Skeletal muscle cell (primary cell): Measurements from ENCODE around the gene IL1RAP.
"Not testable (repeated sequence)": the region's sequence is repeated elsewhere in the genome, so short reads cannot be mapped to it uniquely, and the experiment has no call there.

Experiments used
- DNase-seq: peaks from one replicate; pipeline ENCODE4 v3.0.0-alpha.2; 2010; ENCODE audit warnings: low read depth
- H3K4me3 ChIP-seq: 2 replicates; pipeline ENCODE4 v1.5.1; 2011; ENCODE audit warnings: low read depth, mild to moderate bottlenecking, control low read depth, low read length, moderate library complexity

Gene IL1RAP

GRCh38 chr3:190505381-190506003 lies 8.4 kb upstream of the IL1RAP start:
- no peak for DNase-seq
- H3K4me3 ChIP-seq: no peak overlapping the region

DNA sequence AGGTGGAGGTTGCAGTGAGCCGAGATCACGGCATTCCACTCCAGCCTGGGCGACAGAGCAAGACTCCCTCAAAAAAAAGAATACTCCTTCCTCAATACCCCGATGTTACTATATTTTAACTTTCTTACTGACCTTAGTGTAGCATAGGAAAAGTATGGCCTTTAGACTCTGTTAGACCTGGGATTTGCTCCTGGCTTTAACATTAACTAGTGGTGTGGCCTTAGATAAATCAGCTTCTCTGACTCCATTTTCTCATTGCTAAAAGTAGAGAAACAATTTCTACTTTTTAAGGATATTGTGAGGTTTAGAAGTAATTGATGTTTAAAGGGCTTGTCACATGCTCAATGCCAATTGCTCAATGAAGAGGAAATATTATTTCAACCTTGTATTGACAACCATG lies 7.6 kb upstream of the IL1RAP start:
- DNase-seq: no peak
- H3K4me3 ChIP-seq: no peak overlapping the region

- no peak for DNase-seq
- H3K4me3 ChIP-seq: no peak overlapping the region
These were observed 1.2 kb upstream of the IL1RAP start for GRCh38 chr3:190512666-190513065.

- no peak for DNase-seq
- peak overlapping the region; percentile 95 for H3K4me3 ChIP-seq
These were observed 698 bp downstream of the IL1RAP start for GRCh38 chr3:190514413-190515153.

DNA sequence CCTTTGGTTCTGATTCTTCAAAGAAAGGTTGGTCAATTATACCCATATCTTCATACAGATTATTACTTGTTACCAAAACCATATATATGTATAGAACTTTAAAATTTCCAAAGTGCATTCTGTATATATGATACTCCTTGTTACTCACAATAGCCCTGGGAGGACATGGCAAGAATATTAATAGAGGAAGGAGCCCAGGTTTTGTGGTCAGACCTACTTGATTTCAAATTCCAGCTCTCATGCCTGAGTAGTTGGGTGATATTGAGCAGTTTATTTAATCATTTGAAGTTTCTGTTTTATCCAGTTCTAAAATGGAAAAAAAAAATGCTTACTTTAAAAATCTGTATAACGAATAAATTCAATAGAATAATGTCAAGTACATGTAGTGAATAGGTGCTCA lies 2.5 kb downstream of the IL1RAP start:
- H3K4me3 ChIP-seq: no peak overlapping the region
- no peak for DNase-seq

DNA sequence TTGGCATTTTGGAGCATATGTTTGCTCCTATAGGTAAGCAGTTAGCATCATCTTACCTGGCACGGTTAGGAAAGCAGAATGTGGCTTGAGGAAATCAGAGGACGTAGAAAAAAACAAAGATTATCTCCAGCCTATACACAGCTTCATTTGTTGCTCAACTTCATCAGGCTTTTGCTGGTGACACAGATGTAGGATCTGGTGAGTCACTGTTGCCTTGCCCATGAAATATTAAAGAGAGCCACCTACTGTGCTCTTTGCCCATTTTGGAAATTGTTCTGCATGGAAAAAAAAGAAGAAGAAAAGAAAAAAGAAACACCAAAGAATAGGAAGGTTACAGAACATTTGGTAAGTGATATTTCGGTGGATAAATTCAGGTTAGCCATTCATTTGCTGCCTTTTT lies 3.8 kb downstream of the IL1RAP start:
- DNase-seq: no peak

DNA sequence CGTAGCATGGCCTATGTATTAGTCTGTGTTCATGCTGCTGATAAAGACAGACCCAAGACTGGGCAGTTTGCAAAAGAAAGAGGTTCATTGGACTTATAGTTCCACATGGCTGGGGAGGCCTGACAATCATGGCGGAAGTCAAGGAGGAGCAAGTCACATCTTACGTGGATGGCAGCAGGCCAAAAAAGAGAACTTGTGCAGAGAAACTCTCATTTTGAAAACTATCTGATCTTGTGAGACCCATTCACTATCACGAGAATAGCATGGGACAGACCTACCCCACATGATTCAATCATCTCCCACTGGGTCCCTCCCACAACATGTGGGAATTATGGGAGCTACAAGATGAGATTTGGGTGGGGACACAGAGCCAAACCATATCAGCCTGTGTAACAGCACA lies 4.6 kb downstream of the IL1RAP start:
- DNase-seq, H3K4me3 ChIP-seq: not testable (repeated sequence)

More for the DNA sequence above, 3.8 kb downstream of the IL1RAP start:
- H3K4me3 ChIP-seq: no peak overlapping the region

- no peak overlapping the region for H3K4me3 ChIP-seq
- DNase-seq: no peak
These were observed 6.0 kb downstream of the IL1RAP start for GRCh38 chr3:190519886-190520285.

DNA sequence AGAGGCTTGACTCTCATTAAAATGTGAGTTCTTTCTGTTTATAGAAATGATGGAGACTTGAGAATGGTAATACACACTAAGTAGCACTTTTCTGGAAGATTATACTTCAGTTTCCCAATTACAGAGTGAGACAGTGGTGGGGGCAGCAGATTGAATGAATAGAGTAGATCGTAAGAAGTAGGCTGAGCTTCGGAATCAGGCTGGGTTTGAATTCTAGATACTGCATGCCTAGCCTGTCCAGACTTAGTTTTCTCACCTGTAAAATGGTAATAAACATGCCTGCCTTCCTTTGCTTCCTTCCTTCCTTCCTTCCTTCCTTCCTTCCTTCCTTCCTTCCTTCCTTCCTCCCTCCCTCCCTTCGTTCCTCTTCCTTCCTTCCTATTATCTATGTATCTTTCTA lies 8.1 kb downstream of the IL1RAP start:
- H3K4me3 ChIP-seq: no peak overlapping the region
- DNase-seq: no peak

DNA sequence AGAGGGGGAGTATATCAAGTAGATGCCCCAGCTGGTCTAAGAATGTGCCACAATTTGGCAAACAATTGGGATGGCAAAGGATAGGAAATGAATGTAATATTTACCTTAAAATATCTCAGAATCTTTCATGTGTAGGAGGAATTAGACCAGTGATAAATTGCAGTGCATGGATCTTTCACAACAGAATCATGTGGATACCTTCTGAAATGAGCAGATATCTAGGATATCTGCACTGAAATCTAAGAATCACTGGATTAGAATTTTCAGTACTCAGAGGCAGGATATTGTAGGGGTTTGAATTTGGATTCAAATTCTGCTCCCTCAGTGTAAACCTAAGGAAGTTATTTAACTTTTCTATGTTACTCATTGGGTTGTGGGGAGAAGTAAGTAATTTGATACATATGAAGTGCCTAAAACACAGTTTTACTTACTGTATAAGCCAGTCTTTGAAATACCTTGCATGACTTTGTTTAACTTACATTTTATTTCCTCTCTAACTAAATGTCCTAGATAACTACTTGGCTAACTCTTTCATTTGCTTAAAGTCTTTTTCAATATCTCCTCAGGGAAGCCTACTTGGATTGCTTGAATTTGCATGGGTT lies 8.8 kb downstream of the IL1RAP start:
- no peak overlapping the region for H3K4me3 ChIP-seq
- no peak for DNase-seq

DNA sequence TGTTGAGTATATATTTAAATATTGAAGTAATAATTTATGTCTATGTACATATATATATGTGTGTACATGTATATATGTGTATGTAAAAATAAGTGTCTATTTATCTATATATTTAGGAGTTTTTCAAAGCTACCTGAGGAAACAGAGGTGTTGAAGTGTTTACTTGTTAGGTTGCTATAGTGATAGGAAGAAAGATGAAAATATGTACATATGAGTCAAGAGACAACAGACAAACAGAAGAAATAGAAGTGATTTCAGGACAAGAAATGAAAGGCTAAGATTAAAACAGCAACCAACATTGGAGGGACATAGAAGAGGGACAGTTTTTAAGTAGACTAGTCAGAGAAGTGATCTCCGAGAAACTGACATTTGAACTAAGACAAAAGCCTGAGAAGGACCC lies 11.1 kb downstream of the IL1RAP start:
- no peak overlapping the region for H3K4me3 ChIP-seq
- DNase-seq: no peak

- H3K4me3 ChIP-seq: no peak overlapping the region
- DNase-seq: no peak
These were observed 11.7 kb downstream of the IL1RAP start for GRCh38 chr3:190525634-190526033.

DNA sequence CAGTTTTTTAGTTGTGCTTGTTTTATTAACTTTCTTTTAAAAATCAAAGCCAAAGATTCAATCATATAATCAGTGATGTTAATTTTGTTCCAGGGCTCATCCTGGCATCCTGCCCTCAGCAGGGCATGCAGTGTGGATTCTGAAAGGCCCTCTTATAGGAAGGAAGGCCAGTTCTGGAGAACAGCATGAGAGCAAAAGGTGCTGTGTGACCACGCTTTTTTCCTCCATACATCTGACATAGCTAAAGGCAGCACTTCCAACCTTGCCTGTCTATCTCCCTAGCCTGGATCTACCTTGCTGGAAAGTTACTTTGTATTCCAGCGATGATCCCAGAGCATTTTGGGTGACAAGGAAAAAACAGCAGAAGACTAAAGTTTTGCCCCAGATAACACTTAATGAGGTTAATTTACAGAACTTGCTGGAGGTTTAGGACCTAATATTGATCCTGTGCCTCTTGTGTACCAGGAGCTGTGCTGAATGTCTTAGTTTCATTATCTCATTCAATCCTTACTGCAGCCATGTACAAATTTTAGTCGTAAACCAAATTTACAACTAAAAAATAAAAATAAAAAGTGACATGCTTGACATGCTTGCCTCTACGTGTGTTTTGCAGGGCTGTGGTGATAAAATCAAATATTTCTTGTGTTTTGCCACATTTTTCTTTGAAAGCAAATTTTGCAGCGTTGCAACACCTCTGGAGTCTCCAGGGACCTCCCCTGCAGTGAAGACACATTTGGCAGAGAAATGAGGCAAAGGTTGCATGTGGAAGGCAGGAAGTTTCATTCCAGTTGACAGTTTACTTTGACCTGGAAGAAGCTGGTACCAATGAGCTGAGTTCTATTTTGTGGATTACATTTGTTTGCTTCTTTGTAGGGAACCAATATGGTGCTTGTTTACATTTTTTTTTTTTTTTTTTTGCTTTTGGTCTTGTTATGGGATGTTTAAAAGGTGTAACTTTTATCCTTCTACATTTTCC lies 13.2 kb downstream of the IL1RAP start:
- no peak overlapping the region for H3K4me3 ChIP-seq
- peak; percentile 53 for DNase-seq

GRCh38 chr3:190528706-190529105 lies 14.8 kb downstream of the IL1RAP start:
- H3K4me3 ChIP-seq: no peak overlapping the region
- DNase-seq: no peak

GRCh38 chr3:190531406-190531805 lies 17.5 kb downstream of the IL1RAP start:
- no peak overlapping the region for H3K4me3 ChIP-seq
- no peak for DNase-seq

- no peak for DNase-seq
- H3K4me3 ChIP-seq: no peak overlapping the region
These were observed 18.9 kb downstream of the IL1RAP start for GRCh38 chr3:190532731-190533203.

GRCh38 chr3:190533511-190534281 lies 19.8 kb downstream of the IL1RAP start:
- H3K4me3 ChIP-seq: no peak overlapping the region
- peak; percentile 83 for DNase-seq

DNA sequence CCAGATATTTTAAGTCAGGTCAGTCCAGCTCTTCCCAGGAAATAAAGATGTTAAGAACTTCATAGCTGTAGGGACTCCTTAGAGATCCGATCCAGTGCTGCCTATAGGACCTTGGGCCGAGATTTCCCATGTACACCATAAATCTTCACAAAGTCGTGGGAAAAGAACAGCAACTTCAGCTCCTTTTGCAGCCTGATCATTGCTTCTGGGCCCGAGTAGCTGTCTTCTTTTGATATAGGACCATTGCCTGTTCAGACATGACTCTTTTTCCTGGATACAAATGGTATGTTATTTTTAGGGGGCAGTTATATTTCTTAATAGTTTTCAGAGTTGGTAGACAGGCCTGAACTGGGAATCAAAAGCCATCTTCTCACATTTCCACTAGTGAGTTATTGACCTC lies 20.5 kb downstream of the IL1RAP start:
- H3K4me3 ChIP-seq: no peak overlapping the region
- no peak for DNase-seq

DNA sequence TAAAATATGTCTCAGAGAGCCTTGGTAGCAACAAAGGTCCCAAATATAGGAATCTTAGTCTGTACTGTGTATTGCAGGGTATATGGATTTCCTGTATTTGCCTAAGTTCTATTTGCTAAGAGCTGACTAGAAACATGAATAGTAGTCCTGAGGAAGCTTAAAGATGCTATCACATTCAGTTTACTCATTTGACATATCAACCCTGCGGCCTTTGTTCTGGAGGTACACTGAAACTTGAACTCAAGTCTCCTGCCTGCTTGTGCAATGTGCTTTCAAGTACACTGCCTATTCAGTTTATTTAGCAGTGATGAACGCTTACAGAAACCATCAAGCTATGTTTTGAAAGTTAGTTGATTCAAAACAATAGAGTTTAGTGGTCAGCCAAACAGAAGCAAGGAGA lies 21.1 kb downstream of the IL1RAP start:
- no peak for DNase-seq
- H3K4me3 ChIP-seq: no peak overlapping the region
